HG02840 (cell line): Measurements from ENCODE around the gene CDC5L.
"Not testable (repeated sequence)": the region's sequence is repeated elsewhere in the genome, so short reads cannot be mapped to it uniquely, and the experiment has no call there.

Source experiments
- ATAC-seq: cut with Tn5 transposase; IDR thresholded peaks from one replicate; pipeline ENCODE4 v1.9.1; 2021; ENCODE audit warnings: mild to moderate bottlenecking, moderate library complexity, moderate number of reproducible peaks; ENCODE audit not compliant: unreplicated experiment, low FRiP score

CDC5L gene

DNA sequence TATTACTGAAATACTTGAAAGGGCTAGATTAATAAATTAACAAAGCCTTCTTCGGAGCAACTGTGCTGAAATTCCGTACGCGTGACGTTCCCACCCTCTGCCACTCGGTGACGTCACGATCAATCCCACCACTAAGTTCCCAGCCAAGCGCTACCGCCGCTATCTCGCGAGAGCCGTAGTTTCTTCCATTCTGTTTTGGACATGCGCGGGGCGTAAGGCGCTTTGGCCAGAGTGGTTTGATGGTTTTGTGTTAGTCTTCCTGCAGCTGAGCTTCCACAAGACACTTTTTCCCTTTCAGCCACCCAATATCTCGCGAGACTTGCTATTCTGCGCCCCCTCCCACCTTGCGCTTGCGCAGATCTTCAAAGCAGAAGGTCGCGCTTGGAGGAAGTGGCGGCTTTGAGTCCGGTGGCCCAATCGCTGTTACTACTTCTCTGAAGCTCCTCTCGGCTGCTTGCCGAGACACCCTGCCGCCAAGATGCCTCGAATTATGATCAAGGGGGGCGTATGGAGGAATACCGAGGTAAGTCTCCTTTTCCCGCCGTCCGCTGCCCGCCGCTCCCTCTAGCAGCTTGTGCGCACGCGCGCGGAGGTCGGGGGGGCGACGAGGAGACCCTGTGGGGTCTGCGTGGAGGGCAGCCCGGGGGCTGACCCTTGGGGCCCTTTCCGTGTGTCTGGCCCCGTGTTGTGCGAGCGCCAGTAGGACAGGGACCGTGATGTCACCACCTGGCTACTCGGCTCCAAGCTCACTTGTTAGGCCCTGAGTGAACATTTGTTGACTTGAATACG lies at the start of gene CDC5L:
TSS of gene CDC5L (plus strand) at position 361 of the 789 bp plus-strand sequence. CDS start at position 479, 118 bp downstream.
- peak; percentile 85 for ATAC-seq

DNA sequence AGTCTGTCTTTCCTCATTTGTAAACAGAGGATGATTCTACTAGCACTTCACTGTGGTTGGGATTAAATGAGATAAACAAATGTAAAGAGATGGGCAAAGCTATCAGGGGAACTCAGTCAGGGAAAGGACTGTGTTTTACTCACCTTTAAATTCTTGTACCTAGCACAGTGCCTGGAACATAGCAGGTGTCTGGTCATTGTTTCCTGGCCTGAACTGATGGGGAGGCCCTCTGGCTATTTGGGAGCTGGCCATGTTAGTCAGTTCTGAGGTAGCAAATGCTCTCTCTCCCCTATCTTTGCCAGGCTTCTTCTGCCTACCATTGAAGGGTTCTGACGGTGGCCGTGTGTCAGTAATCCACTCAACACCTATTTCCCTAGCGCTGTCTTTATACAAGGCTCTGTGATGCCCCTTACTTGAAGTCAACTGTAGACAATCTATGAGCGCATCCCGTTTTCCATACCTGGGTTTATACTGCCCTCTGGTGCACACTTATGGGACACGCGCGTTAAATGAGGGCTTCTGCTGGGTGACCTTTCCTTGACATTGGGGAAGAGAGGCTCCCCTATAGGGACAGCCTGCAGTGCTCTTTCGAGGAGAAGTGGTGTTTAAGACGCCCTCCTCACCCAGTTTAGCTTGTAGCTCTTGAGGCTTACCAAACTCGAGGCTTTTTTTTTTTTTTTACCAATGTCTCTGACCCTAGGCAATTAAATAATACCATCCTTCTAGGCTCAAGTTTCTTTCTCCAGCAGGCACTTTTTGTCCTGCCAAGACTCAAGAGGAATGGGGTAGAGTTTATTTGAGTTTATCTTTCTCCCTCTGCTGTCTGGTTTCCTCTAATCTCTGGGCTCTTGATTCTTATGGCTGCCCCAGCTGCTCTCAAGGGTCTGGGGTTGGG lies 49.0 kb upstream of the CDC5L start:
- ATAC-seq, result no peak

DNA sequence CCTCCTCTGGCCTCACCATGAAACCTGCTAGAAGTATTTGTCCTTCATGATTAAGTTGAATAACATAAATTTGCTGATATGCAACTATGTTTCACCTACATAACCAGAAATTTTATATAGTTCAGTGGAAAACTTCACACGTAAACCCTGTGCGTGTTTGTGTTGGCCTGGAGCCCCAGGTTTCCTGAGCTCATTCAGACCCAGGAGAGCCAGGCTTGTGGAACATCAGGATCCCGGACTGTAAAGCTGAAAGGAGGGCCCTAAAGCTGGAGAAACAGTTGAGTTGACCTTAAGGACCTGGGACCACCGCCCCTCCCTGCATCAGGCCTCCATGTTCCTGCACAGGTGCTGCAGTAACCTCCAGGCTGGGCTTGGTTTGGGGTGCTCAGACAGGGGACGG lies 48.2 kb upstream of the CDC5L start:
- ATAC-seq, result no peak

DNA sequence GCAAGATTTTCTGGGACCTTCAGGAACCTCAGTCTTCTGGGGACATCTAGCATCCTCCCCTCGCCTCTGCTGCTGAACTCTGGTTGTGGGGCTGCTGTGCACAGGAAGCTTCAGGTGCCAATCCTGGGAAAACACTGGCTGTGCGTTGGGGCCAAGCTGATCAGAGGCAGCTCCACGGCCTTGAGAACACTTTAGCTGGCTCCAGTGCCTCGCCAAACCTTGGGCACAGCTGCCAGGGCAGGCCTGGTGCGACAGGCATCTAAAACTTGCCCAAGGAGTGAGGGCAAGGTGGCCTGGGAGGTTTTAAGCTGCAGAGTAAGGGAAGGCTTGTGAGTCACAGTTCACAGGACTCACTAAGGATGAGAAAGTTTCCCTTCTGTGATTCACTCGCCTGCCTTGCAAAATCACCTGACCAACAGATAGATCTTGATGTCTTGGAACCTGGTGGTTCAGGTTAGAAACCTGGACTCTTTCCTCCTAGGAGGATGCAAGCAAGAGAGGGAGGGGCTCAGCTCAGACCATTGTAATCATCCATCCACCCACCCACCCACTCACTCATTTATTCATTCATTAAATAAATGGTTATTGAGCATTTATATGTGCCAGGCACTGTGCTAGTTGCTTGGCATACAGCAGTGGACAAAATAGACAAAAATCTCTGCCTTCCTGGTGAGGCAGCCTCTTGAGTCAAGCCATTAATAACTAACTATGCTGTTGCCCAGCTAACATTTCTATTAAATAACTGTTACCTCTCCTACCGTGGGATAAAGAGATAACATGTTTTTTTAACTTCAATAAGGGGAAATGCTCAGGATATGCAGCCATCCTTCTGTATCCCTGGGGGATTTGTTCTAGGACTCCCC lies 47.5 kb upstream of the CDC5L start:
- ATAC-seq, result no peak

DNA sequence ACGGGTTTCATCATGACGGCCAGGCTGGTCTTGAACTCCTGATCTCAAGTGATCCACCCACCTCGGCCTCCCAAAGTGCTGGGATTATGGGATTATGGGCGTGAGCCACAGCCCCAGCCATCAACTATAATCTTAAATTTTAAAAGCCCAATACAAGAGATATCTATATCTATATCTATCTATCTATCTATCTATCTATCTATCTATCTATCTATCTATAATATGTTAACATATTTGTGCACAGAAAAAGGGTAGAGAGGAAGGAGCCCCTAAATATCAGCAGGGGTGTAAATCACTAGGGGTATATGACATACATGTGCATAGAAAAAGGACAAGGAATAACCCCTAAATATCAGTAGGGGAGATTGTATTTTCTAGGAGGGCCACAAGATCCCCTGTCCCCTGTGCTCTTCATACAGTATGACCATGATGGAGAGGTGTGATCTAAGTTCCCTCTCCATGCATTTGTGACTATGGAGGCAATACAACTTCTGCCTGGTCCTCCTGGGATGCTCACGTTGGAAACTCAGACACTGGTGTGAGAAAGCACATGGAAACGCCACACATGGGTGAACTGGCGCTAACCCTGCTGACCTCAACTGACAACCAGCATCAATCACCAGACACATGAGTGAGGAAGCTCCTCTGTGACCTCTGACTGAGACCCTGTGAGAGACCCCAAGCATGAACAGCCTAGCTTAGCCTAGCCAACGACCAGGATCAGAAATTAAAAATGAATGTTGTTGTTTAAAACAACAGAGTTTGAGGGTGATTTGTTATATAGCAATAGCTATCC lies 46.2 kb upstream of the CDC5L start:
- ATAC-seq, result no peak

DNA sequence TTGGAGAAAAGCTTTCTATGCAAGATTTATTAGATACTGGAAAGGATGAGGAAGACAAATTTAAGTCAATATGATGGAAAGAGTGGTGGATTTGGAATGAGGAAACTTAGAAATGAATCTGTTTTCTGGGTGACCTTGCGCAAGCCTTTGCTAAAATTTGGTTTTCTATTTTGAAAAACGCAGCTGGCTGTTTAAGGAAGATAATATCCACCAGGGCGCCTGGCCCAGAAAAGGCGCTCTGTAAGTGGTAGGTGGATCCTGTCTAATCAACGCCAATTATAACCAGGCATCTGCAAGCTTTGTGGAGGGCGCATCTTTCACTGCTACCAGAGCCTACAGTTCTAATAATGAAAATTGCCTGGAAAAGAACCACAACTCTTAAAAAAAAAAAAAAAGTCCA lies 45.5 kb upstream of the CDC5L start:
- ATAC-seq, result no peak

DNA sequence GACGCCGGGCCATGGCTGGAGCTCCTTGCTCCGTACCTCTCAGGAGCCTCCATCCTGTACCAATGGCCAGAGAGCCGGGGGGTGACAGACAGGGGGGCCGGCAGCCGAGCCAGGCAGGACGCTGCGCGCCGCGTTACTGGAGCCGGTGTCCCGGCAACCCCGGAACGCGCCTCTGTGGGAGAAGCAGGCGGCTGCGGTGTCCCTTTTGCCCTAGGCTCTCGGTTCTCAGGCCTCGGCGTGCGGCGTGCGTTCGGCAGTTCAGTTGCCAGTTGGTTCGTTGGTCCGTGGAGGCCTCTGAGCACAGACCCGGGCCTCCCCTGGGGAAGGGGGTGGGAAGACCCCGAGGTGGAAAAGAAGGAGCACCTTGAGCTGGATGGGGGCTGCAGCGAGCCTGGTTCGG lies 45.0 kb upstream of the CDC5L start, which contains the start of gene SPATS1:
TSS of gene SPATS1 (plus strand) at position 162 of the 400 bp plus-strand sequence. CDS start 446 bp downstream, outside the sequence.
- no peak for ATAC-seq

DNA sequence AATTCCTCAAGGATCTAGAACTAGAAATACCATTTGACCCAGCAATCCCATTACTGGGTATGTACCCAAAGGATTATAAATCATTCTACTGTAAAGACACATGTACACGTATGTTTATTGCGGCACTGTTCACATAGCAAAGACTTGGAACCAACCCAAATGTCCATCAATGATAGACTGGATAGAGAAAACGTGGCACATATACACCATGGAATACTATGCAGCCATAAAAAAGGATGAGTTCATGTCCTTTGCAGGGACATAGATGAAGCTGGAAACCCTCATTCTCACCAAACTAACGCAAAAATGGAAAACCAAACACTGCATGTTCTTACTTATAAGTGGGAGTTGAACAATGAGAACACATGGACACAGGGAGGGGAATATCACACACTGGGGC lies 40.7 kb upstream of the CDC5L start:
- not testable (repeated sequence) for ATAC-seq

DNA sequence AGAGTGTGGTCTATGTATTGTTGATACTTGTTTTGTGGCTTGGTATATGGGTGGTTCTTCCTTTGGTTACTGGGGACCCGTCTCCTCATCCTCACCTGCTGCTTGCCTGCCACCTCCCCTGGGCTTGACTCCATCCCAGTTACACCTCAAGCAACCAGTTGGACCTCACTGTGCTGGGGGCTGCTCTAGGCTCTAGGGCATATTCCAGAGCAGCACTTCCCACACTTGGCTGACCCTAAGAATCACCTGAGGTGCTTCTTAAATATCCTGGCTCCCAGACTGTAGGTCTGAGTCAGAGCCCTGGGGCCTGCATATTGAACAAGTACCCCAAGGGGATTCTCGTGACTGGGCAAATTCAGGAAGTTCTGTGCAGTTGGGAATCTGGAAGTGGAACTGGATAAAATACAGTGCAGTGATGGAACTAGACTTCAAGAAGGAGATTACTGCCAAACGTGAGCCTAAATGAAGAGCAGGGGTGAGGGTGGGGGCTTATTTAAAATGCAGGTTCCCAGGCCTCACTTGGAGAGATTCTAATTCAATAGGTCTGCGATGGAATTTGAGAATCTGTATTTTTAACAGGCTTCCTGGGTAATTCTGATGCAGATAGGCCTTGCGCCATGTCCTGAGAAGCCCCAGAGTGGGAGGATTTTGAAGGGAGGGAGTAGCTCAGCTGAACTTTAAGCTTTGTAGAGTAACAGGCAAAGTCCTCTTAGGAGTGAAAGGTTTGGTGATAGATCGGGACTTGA lies 37.4 kb upstream of the CDC5L start:
- ATAC-seq, result no peak

DNA sequence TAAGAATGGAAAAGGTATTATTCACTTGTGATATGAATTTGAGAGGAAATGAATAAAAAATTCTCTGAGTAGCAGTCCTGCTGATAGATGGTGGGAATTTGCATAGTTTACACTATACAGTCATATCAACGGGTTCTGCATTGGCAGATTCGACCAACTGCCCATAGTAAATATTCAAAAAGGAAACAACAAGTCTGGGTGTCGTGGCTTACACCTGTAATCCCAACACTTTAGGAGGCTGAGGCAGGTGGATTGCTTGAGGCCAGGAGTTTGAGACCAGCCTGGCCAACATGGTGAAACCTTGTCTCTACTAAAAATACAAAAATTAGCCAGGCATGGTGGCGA lies 36.9 kb upstream of the CDC5L start:
- not testable (repeated sequence) for ATAC-seq

DNA sequence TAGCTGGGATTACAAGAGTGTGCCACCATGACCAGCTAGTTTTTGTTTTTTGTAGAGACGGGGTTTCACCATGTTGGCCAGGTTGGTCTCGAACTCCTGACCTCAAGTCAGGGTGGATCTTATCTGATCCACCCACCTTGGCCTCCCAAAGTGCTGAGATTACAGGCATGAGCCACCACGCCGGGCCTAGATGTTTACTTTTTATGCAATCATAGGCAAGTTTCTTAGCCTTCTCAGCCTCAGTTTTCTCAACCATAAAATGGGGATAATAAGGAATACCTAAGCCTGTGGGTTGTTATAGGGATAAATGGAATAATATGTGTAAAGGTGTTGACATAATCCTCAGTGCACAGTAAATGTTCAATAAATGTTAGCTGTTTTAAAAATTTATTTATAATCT lies 35.2 kb upstream of the CDC5L start:
- no peak for ATAC-seq

DNA sequence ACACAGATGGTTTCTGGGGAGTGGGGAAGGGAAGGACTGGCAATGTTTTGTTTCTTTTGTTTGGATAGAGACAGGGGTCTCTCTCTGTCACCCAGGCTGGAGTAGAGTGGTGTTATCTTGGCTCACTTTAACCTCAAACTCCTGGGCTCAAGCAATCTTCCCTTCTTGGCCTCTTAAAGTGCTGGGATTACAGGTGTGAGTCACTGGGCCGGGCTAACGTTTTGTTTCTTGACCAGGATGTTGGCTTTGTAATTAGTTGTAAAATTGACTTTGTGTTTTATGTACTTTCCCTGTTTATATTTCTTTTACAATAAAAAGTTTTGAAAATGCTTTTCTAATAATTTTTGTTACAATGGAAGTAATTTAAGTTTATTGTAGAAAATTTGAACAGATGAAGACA lies 34.2 kb upstream of the CDC5L start:
- no peak for ATAC-seq

DNA sequence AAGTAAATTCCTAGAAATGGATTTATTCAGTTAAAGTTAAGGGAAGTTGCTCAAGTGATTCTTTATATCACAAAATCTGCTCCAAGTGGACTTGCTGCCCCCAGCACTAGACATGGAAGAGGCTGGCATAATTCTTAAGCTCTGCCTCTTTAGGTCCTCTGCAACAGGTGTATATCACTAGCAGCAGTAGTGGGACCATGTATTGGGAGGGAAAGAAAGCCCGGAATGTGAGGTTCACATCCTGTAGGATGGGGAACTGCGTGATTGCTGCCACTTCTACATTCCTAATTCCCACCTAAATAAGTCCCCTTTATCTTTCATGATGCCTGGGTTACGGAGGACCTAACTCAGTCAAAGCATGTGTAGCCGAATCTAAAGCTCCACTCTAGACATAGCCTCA lies 31.9 kb upstream of the CDC5L start:
- ATAC-seq, result no peak

DNA sequence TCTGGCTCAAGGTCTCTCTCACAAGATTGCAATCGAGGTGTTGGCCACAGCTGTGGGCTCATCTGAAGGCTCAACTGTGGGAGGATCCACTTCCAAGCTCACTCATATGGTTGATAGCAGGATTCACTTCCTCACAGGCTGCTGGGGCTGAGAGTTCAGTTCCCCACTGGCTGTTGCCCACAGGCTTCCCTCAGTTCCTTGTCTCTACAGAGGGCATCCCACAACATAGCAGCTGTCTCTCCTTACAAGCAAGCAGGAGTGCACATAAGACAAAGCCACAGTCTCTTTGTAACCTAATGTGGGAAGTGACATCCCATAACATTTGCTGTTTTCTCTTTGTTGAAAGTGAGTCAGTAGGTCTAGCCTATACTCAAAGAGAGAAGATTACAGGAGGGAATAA lies 31.0 kb upstream of the CDC5L start:
- ATAC-seq, result no peak

DNA sequence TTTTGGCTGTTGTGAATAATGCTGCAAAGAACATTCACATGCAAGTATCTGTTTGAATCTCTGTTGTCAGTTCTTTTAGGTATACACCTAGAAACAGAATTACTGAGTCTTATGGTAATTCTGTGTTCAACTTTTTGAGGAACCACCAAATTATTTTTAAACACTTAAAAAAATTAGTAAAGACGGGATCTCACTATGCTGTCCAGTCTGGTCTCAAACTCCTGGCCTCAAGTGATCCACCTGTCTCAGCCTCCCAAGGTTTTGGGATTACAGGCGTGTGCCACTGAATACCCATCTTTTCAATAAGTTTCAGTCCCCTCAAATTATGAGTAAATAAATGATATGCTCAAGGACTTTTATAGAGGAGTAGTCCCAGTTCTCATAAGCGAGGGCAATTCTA lies 27.5 kb upstream of the CDC5L start:
- no peak for ATAC-seq

DNA sequence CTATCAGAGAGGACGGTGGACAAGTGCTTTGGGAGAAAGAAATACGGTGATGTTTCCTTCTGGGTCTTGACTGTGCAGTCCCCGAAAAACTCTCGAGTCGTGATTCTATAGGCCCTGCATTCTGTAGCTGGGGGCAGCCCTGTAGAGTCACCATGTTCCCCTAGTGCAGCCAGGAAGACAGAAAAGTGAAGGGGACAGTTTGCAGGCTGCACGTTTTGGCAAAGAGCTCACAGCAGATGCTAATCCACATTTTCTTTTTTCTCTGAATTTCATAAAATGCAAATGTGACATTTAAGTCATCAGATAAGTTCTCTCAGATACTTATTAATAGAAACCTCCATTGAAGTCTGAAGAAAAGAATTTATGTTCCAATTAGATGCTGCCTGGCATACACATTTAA lies 25.6 kb upstream of the CDC5L start:
- ATAC-seq, result no peak

DNA sequence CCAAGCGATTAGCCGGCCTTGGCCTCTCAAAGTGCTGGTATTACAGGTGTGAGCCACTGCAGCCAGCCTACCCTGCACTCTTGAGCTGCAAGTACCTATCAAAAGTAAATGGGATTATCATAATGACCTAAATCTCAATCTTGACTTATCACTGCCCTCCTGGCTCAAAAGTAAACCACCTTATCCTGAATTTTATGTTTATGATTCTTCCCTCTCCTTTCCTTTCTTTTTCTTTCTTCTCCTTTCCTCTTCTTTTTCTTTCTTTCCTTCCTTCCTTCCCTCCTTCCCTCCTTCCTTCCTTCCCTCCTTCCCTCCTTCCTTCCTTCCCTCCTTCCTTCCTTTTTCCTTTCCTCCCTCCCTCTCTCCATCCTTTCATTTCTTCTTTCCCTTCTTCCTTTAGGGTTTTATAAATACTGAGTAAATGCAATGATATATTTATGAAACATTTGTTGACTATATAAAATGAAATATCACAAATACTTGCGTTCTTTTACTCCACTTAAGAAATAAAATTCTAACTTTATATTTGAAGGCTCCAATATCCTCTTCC lies 24.1 kb upstream of the CDC5L start:
- ATAC-seq, result no peak

DNA sequence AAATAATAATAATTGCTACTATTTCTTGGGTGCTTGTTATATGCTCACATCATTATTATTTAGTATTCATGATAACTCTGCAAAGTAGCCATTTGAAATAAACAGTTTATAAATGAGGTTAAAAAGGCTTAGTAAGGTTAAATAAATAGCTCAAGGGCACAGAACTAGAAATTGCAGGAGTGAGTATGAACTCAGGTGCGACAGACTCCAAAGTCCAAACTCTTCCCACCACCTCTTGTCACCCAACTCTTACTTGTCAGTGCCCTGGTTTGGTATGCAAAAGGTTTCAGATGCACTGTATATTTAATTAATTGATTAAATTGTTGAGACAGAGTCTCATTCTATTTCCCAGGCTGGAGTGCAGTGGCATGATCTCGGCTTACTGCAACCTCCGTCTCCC lies 20.7 kb upstream of the CDC5L start:
- no peak for ATAC-seq

DNA sequence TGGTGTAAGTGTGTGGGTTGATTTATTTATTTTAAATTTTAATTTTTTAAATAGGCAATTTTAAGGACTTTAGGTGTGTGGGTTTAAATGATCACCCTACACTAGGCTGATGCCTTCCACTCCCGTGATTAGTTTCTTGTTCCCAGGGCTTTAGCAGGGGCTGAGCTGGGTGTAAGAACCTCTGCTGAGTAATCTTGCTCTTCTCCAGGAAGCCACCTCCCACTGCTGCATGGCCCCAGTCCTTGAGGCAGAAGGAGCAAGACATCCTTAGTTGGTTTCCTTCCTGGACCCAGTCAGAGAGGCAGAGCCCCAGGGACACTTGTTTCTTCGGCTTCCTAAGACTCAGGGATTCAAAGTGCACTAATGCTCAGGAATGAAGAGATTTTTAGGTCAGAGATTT lies 19.8 kb upstream of the CDC5L start:
- ATAC-seq, result no peak
